ENCODE results near the gene OSBPL5.
"Not testable (repeated sequence)": the region's sequence is repeated elsewhere in the genome, so short reads cannot be mapped to it uniquely, and the experiment has no call there.

The OSBPL5 gene

GRCh38 chr11:3180869-3181268 lies 15.8 kb upstream of the OSBPL5 start:
- DNase-seq, result no peak

- no peak for DNase-seq
These were observed 13.2 kb upstream of the OSBPL5 start for GRCh38 chr11:3178349-3178748.

DNA sequence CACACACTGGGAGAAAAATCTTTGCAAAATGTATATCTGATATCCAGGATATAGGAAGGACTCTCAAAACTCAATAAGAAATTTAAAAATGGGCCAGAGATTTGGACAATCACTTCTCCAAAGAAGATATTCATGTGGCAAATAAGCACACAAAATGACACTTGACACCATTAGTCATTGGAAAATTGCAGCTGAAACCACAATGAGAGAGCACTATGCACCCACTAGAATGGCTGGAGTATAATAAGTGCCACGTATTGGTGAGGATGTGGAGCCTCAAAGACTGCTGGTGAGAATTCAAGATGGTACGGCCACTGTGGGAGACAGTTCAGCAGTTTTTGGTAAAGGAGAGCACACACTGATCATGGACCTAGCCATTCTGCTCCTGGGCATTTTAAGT lies 12.8 kb upstream of the OSBPL5 start:
- no peak for DNase-seq

DNA sequence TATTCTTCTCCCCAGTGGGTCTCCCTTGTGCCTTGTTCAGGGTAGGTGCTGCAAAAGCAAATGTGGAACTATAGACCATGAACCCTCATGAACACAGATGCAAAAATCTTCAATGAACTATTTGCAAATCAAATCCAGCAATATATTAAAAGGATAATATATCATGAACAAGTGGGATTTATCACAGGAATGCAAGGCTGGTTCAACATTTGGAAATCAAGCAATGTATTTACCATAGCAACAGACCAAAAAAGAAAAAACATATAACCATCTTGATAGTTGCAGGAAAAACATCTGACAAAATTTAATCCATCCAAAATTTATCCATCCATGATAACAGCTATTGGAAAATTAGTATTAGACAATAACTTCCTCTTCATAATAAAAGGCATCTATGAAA lies 11.4 kb upstream of the OSBPL5 start:
- no peak for DNase-seq

DNA sequence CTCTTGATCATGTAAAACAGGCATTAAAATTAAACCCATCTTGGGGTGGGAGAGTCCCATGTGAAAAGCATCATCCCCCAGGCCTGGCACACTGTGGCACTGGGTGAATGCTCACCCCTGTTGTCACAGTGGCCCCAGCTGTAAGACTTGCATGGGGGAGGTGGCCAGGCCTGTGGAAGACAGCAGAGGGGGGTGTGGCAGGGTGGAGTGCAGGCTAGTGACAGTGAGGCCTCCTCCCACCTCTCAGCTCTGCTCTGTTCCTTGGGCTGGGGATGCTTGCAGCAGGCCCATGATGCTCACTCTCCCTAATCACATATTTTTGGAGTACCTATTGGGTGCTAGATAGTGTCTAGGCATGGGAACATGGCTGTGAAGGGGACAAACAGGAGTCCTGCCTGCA lies 10.1 kb upstream of the OSBPL5 start:
- DNase-seq, result no peak

DNA sequence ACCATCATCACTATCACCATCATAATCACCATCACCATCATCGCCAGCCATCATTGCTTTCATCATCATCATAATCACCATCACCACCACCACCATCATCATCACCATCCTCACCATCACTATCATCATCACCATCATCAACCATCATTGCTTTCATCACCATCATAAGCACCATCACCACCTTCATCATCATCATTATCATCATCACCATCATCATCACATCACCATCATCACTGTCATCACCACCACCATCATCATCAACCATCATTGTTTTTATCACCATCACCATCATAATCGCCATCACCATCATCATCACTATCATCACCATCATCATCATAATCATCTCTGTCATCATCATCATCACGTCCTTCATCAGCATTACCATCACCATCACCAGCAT lies 9.3 kb upstream of the OSBPL5 start:
- no peak for DNase-seq

DNA sequence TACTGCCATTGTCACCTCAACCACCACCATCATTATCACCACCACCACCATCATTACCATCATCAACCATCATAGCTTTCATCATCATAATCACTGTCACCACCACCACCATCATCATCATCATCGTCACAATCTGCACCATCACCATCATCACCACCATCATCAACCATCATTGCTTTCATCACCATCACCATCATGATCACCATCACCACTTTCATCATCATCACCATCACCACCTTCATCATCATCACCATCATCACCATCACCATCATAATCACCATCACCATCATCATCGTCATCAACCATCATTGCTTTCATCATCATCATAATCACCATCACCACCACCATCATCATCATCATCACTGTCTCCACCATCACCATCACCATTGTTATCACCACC lies 8.7 kb upstream of the OSBPL5 start:
- DNase-seq, result no peak

- DNase-seq, result no peak
These were observed 6.9 kb upstream of the OSBPL5 start for GRCh38 chr11:3171931-3172560.

DNA sequence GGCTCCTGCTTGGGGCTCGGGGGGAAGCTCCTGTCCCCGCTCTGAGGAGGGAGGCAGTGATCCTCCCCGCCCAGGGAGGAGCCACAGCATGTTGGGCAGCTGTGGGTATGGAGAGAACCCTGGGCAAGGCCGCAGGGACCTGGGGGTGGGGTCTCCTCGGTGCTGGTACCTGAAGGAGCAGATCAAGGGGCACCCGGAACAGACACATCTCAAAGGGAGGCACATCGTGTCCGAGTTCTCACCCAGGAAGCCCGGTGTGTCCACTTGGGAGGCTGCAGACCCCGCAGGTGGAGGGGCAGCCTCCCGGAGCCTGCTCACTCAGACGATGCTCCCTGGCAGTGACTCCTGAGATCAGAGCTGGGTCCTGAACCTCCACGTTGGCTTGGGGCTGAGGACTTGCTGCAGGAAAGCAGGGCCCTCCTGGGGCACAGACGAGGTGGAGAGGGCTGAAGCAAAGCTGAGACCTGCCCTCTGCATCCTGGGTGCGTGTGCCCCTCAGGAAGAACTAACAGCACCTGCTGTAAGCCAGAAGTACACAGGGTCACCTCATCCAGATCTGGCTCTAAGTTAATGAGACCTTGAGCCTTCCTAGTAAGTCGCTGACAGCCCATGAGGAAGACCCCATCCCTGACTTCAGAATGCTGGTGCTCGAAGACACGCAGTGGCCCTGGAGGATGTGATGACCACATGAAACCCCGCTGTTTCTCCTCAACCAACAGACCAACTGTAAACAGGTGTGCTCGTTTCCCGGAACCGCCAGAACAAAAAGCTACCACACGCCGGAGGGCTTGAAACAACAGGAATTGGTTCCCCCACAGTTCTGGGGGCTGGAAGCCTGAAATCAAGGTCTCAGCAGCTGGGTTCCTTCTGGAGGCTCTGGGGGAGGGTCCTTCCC lies 5.9 kb upstream of the OSBPL5 start:
- DNase-seq, result no peak

DNA sequence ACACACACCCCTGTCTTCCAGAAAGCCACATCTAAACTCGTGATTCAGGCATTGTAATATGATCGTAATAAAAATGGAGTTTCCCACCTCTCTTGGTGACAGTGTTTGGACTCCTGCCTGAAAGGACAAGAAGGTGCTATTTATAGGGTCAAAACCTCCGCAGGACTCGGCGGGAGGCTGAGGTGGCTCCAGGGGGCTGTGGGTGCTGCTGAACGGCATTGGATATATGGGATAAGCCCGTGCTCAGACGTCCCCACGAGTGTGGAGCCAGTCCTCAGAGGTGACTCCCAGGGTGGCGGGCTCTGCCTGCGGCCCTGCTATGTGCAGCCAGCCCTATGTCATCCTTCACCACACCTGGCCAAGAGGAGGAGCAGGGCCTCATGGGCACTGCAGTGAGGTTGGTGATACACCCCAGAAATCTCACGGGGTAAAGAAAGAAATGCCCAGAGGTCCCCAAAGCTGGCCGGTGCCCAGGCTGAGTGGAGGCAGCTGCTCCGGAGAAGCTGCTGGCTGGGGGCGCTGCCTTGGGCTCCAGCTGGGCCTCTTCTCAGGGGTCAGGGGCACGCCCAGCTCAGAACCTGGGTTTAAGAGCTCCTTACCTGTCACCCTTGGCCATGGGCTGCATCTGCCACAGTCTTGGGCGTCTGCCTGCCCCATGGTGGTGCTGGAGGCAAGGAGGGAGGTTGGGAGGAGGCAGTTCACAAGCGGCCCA lies 5.1 kb upstream of the OSBPL5 start:
- peak; percentile 23 for DNase-seq

- peak; percentile 45 for DNase-seq
These were observed 4.3 kb upstream of the OSBPL5 start for GRCh38 chr11:3169255-3170043.

DNA sequence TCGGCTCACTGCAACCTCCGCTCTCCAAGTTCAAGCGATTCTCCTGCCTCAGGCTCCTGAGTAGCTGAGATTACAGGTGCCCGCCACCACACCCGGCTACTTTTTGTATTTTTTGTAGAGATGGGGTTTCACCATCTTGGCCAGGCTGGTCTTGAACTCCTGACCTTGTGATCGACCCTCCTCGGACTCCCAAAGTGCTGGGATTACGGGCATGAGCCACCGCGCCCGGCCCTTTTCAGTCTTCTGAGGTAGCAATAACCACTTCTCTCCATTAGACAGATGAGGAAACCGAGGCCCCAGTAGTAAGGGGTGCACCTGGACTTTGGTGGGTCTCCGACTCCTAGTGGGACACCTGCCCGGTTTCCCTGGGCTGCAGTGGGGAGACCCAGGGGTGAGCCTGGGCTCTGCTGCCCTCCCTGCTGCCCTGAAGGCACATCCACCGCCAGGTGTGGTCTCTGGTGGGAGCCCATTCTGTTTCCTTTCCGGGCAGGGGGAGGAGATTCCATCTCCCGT lies 3.7 kb upstream of the OSBPL5 start:
- DNase-seq, result not testable (repeated sequence)

DNA sequence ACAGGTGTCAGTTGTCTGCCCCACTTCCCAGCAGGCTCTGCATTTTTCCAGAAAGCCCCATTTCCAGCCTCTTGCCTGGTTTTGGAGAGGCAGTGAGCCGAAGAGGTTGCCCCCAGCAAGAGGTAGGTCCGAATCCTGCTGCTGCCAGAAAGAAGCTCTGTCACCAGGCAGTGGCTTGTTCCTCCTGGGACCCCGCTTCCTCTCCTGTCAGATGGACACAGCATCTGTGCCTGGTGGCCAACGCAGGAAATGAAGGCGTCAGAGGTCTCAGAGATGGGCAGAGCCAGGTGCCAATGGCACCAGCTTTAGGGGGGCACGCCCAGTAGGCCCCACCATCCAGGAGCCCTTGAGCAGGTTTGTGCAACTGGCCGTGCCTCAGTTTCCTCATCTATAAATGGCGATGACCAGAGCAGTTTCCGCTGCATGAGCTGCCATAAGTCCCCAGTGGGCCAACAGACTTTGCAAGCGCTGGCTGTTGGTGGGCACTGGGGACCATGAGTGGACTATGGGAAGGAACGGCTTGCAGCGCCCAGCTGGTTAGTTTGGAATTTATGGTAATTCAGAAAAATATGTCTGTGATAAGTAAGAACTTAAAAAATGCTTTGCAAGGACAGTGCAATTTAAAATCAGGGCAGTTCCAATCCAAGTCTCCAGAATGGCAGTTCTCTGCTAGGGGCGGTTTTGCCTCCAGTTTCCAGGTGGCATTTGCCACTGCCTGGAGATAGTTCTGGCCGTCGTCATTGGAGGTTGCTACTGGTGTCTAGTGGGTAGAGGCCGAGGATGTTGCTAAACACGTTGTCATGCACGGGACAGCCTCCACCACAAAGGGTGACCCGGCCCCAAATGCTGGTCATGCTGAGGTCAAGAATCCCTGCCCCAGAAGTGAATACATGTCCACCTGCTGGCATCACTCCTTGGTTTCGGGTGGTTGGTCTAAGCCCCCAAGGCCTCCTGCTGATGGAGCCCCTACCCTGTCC lies 2.3 kb upstream of the OSBPL5 start:
- DNase-seq, result no peak

- peak; percentile 86 for DNase-seq
These were observed 1.4 kb upstream of the OSBPL5 start for GRCh38 chr11:3166268-3167142.

GRCh38 chr11:3165916-3166267 lies 782 bp upstream of the OSBPL5 start:
- no peak for DNase-seq

GRCh38 chr11:3164552-3165151 lies 458 bp downstream of the OSBPL5 start:
- peak; percentile 38 for DNase-seq

DNA sequence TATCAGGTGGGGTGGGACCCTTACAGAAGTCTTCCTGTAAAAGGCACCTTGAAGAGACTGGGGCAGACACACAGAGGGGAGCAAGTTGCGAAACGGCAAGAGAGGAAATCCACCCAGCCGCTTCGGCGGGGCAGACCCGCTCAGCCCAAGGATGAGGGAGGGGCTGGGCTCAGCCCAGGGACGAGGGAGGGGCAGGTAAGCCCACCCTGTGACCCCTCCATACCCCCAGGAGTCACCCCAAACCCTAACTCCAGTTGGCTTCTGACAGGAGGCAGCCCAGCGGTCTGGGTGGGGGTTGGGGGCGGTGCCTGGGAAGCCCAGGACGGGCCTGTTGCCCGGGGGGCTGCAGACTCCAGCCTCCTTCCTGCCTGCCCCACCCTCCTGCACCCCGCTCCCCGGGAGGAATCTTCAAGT lies 965 bp downstream of the OSBPL5 start:
- DNase-seq, result no peak

- DNase-seq, result no peak
These were observed 1.7 kb downstream of the OSBPL5 start for GRCh38 chr11:3163241-3163981.

Data from NCI-H69 (cell line).